ENCODE measurements around the gene RCL1. TPM values are rescaled to one million over a fixed set of nuclear protein-coding genes. Genes with fewer than 3 reads are reported as not detected.

RCL1 gene
- total RNA-seq, 1 donor from 2014 or later = 26.0 TPM

GRCh38 chr9:4828761-4829160, 36.0 kb downstream of the RCL1 start:
- peaks cover 4% of the 10 kb centered on the region for H3K4me1 Mint-ChIP-seq
- no peak overlapping the region for H3K27ac Mint-ChIP-seq
- ATAC-seq (ENCODE audit: low read depth) (no peak), DNase-seq (no peak)
- H3K36me3 Mint-ChIP-seq (ENCODE audit: low read depth) = peaks cover 51% of the 10 kb centered on the region
- no peak for TF ChIP-seq CTCF (IDR thresholded peaks at IDR 0.05)
- H3K4me3 Mint-ChIP-seq = no peak overlapping the region
- ChIA-PET CTCF (no interaction called here), POLR2A (no interaction called here)
- no peaks in the 10 kb centered on the region for H3K27me3 Mint-ChIP-seq
- H3K9me3 Mint-ChIP-seq = no peaks in the 10 kb centered on the region
- intact Hi-C loops (cut with micrococcal nuclease) = loop anchor here (5.0 kb wide), 1 partner anchor 36 kb away; the partner anchor contains the start of gene RCL1

- peaks cover 53% of the 10 kb centered on the region for H3K36me3 Mint-ChIP-seq (ENCODE audit: low read depth)
- intact Hi-C loops (cut with micrococcal nuclease) = loop anchor here (5.0 kb wide), 1 partner anchor 38 kb away; the partner anchor contains the start of gene RCL1
- no peak for TF ChIP-seq CTCF (IDR thresholded peaks at IDR 0.05)
Measured at GRCh38 chr9:4829969-4830368, 37.2 kb downstream of the RCL1 start.

GRCh38 chr9:4830699-4831098, 38.0 kb downstream of the RCL1 start:
- intact Hi-C loops (cut with micrococcal nuclease) = no loop called here
- ChIA-PET POLR2A (no interaction called here), CTCF (no interaction called here)
- Mint-ChIP-seq H3K4me1 (no peaks in the 10 kb centered on the region), H3K27ac (no peak overlapping the region), H3K9me3 (no peaks in the 10 kb centered on the region), H3K4me3 (no peak overlapping the region), H3K36me3 (ENCODE audit: low read depth) (peaks cover 56% of the 10 kb centered on the region), H3K27me3 (no peaks in the 10 kb centered on the region)
- no peak for ATAC-seq (ENCODE audit: low read depth)
- TF ChIP-seq CTCF (IDR thresholded peaks at IDR 0.05) = no peak
- DNase-seq = no peak

More at GRCh38 chr9:4829969-4830368, 37.2 kb downstream of the RCL1 start:
- CTCF ChIA-PET = no interaction called here
- no peaks in the 10 kb centered on the region for H3K27me3 Mint-ChIP-seq
- ATAC-seq (ENCODE audit: low read depth) (no peak), DNase-seq (no peak)
- no peaks in the 10 kb centered on the region for H3K9me3 Mint-ChIP-seq
- no peak overlapping the region for H3K4me3 Mint-ChIP-seq
- POLR2A ChIA-PET = no interaction called here
- no peaks in the 10 kb centered on the region for H3K4me1 Mint-ChIP-seq
- no peak overlapping the region for H3K27ac Mint-ChIP-seq

GRCh38 chr9:4831119-4831518, 38.4 kb downstream of the RCL1 start:
- peaks cover 60% of the 10 kb centered on the region for H3K36me3 Mint-ChIP-seq (ENCODE audit: low read depth)
- H3K4me3 Mint-ChIP-seq = no peak overlapping the region
- no peak overlapping the region for H3K27ac Mint-ChIP-seq
- TF ChIP-seq CTCF (IDR thresholded peaks at IDR 0.05) = no peak
- ChIA-PET POLR2A (no interaction called here), CTCF (no interaction called here)
- no peaks in the 10 kb centered on the region for H3K9me3 Mint-ChIP-seq
- DNase-seq (no peak), ATAC-seq (ENCODE audit: low read depth) (no peak)
- no peaks in the 10 kb centered on the region for H3K4me1 Mint-ChIP-seq
- intact Hi-C loops (cut with micrococcal nuclease) = no loop called here
- no peaks in the 10 kb centered on the region for H3K27me3 Mint-ChIP-seq

- no peaks in the 10 kb centered on the region for H3K9me3 Mint-ChIP-seq
- H3K27ac Mint-ChIP-seq = no peak overlapping the region
- no peaks in the 10 kb centered on the region for H3K4me1 Mint-ChIP-seq
- H3K4me3 Mint-ChIP-seq = no peak overlapping the region
- no peak for DNase-seq
- H3K27me3 Mint-ChIP-seq = no peaks in the 10 kb centered on the region
- peaks cover 64% of the 10 kb centered on the region for H3K36me3 Mint-ChIP-seq (ENCODE audit: low read depth)
- POLR2A ChIA-PET = no interaction called here
- TF ChIP-seq CTCF (IDR thresholded peaks at IDR 0.05) = no peak
- intact Hi-C loops (cut with micrococcal nuclease) = no loop called here
- CTCF ChIA-PET = no interaction called here
- ATAC-seq (ENCODE audit: low read depth) = no peak
Measured at GRCh38 chr9:4831944-4832343, 39.2 kb downstream of the RCL1 start.

Data from activated B cell treated with CpG ODN at 0.5 μM for 24 hours (primary cell).